HG02678 (cell line): Measurements from ENCODE around the gene ADARB1.

Source experiments
- ATAC-seq: cut with Tn5 transposase; IDR thresholded peaks from one replicate; pipeline ENCODE4 v1.9.1; 2021; ENCODE audit warnings: mild to moderate bottlenecking, moderate library complexity; ENCODE audit not compliant: unreplicated experiment

Gene ADARB1

GRCh38 chr21:45037986-45038385 is 36.4 kb upstream of the ADARB1 start:
- no peak for ATAC-seq

GRCh38 chr21:45039317-45040156 is 34.8 kb upstream of the ADARB1 start:
- no peak for ATAC-seq

- ATAC-seq: no peak
Observed at GRCh38 chr21:45040157-45040711, 34.1 kb upstream of the ADARB1 start.

GRCh38 chr21:45040739-45041138 is 33.6 kb upstream of the ADARB1 start:
- no peak for ATAC-seq

GRCh38 chr21:45041351-45041805 is 33.0 kb upstream of the ADARB1 start:
- ATAC-seq: no peak

GRCh38 chr21:45041984-45042663 is 32.3 kb upstream of the ADARB1 start:
- no peak for ATAC-seq

DNA sequence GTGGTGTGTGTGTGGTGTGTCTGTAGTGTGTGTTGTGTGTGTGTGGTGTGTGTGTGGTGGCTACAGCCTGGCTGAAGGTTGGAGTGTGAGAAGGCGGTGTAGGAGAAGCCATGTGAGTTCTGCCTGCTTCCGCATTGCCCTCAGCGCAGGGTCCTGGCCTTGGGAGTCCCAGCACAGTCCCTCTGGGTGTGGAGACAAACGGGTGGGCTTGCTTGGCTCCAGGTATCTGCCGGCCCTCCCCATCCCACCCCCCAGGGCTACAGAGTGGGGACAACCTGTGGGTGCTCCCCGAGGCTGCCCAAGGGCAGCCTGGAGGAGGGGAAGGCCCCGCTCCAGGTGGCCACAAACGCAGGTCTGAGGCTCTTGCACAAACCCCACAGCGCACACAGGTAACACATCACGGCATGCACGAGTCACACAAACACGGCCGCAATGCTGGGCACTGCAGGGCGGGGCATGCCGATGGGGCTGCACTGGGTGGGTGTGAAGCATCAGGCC is 31.7 kb upstream of the ADARB1 start:
- no peak for ATAC-seq

DNA sequence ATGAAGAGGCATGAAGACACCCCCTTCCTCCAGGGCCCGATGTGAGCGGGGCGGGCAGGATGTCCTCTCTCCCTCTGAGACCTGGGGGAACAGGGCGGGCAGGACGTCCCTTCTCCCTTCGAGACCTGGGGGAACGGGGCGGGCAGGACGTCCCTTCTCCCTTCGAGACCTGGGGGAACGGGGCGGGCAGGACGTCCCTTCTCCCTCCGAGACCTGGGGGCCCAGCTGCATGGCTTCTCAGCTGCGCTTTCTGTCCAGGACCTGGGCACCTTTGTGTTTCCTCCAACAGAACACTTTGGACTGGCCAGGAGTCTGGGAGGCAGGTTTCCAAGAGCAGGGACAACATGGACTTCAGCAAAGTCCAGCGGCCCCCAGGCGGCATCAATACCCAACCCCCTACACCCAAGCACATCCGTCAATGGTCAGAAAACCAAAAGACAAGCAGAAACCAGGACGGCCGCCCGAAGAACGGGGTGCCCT is 30.8 kb upstream of the ADARB1 start:
- no peak for ATAC-seq

- ATAC-seq: no peak
Observed at GRCh38 chr21:45045481-45045880, 28.9 kb upstream of the ADARB1 start.

DNA sequence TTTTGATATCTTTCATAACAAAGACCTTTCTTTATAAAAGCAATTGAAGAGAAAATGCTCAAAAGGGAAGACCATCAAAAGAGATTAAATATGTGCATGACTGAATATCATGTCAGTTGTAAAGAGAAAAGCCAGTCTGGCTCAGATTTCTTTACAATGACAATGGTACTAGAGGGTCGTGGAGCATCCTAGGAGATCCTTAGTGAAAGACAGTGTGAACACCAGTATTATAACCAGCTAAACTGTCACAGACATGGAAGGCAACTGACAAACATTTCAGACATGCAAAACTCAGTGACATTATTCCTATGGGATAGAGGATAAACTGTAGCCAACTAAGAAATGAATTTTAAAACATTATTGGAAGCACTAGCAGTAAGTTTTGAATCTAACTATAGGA is 27.1 kb upstream of the ADARB1 start:
- no peak for ATAC-seq

DNA sequence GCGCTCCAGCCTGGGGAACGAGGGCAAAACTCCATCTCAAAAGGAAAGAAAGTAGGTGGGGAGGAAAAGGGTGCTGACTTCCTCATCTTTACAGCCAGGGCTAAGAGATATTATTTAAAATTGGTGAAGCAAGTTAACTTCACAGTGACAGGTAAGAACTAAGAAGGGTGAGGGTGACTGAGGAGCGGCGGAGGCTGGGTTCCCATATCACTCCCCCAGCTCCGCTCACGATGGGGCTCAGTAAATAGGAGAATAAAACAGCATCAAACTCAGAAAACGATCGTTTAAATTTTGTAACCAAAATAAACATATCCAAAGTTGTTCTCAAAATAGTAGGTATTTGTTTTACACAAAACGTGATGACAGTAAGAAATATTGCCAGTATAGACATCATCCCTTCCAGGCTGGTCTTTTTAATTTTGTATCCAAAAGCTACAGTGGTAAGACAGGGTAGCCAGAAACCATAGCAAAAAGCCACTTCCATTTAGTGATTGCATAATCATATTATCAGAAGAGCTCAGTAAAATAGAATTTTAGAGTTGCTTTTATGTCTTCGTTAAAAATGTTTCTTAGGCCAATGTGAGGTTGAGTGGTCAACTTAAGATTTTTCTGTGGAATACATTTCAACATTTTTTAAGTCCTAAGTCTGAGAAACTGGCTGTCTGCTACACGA is 26.2 kb upstream of the ADARB1 start:
- ATAC-seq: no peak

- ATAC-seq: no peak
Observed at GRCh38 chr21:45048968-45049367, 25.4 kb upstream of the ADARB1 start.

DNA sequence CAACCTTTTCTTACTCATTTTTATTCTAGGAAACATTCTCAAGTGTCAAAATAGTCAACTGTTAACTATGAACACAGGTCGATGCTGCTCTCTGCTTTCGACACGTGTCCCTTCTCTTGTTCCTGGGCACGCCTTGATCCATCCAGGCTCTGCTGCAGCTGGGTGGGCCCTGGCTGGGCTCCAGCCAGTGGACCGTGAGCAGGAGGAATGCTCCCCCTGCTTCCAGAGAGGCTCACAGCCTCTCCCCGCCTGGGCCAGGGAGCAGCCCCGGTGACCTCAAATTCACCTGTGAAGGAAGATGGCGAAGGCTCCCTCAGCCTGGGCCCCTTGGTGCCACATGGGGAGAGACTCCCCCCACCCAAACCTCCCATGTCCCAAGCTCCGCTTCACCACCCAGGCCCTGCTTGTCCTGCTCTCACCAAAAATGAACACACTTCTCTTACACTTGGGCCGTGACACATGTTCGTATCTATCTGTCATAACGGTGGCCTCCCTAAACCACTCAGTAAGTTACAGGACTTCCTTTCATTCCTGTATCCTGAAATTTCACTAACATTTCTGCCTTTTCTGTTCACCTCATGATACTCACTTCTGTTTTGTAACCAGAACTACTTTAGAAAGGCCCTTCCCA is 24.6 kb upstream of the ADARB1 start:
- ATAC-seq: no peak

DNA sequence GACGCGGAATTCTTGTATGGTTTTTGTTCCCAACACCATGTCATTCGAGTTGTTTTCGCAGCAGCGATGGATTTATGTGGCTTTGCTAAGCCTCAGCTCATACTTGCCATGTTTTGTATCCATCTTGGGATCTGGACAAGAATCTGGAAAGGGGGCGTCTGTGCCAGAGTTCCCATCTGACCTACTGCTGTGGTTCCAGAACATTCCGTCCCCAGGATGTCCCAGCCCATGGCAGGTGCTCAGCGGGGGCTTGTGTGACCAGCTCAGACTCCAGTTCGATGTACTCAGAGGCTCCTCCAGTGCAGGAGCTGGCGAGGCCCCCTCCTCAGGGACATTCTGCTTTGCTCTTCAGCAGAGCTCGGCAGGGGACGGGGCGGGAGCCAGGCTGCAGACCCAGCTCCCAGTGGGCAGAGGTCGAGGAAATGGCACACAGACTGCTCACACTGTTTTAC is 24.0 kb upstream of the ADARB1 start:
- ATAC-seq: no peak

GRCh38 chr21:45050797-45051489 is 23.4 kb upstream of the ADARB1 start:
- no peak for ATAC-seq

DNA sequence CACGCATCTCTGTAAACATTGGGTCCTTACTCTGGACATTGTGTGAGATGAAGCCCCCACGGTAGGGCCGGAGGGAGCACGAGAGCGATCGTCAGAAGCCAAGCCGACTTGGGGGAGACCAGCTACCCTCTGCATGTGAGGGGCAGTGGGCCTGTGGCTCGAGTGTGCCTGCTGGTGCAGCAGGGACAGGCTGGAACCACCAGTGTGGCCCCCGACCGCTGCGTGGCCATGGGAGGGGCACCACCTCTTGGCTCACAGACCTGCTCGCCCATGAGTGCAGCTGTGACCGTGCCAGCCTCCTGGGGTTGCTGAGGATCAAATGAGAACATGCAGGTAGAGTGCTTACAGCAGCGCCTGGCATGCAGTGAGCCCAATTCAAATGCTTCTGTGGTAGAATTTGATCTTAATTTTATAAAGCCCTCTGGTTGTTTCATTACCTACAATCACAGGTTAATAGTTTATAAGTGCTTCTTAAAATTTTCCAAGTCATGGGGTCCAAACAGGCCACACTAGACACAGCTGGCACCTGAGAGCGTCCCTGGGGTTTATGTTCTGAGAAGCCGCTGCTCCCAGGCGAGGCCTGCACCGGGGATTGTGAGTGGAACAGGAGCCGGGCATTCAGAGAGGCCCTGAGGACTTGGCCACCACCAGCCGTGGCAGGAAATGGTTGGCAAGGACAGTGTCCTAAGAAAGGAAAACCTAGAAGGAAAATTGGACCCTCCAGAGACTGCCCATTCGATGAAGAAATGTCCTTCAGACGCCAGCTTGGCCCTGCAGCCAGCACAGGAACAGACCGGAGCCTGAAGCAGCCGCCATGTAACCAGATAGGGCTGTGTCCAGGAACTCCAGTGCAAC is 22.6 kb upstream of the ADARB1 start:
- no peak for ATAC-seq

DNA sequence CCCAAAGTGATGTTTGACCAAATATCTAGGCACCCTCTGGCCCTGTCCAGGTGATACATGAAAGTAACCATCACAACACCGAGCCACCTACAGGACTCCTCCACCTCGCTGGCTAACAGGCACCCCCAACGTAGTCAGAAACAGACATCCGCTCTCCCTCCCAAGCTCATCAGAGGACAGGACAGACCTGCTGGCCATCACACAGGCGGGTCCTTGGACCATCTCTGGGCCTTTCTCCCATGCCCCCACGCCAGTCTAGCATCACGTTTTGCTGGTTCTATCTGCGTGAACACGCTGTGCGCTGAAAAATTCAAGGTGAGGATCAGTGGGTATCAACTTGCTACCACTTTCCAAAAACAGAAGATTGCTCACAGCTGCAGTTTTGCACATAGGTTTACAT is 21.4 kb upstream of the ADARB1 start:
- ATAC-seq: no peak

DNA sequence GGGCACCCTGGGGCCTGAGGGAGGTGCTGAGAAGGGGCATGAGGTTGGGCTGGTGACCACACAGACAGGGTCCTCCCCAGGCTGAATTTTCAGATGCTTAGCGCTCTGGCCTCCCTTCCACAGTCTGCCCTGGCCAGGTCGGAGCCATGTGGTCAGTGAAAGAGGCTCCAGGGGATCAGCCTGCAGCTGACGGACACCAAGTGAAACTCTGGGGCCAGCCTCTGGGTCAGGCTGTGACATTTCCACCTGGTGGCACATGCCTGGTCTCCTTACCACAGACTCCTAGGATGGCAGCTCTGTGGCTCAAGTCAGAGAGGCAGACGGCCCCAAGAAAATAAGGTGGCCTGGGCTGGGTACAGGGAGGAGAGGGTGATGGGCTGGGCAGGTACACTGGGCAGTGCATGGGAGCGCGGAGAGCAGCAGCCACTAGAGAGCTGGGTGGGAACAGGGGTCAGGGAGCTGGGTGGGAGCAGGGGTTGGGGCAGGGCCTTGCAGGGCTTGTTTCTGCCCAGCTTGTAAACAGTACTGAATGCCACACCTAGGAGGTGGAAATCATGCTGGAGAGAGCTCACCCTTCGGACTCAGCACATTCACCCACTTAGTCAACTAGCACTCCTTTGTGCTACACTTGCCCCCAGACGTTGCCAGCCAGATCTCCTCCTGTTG is 20.7 kb upstream of the ADARB1 start:
- no peak for ATAC-seq
